Progenitor cell of endocrine pancreas (in vitro differentiated cells): ENCODE results near the gene IFT122. TPM values are rescaled to one million over a fixed set of nuclear protein-coding genes. Genes with fewer than 3 reads are reported as not detected.

Experiments
- DNase-seq: peaks from one replicate; pipeline ENCODE4 v3.0.0; 2021; ENCODE audit warnings: low spot score; ENCODE audit not compliant: unreplicated experiment
- H3K27ac Mint-ChIP-seq: 2 replicates; pipeline ENCODE4 v1.8.0; 2021; ENCODE audit warnings: mild to moderate bottlenecking, moderate library complexity, mixed read lengths
- H3K27me3 Mint-ChIP-seq: 2 replicates; pipeline ENCODE4 v1.8.0; 2021; ENCODE audit warnings: mixed read lengths
- H3K36me3 Mint-ChIP-seq: 2 replicates; pipeline ENCODE4 v1.8.0; 2022; ENCODE audit warnings: mixed read lengths; ENCODE audit not compliant: insufficient read depth
- H3K4me1 Mint-ChIP-seq: 2 replicates; pipeline ENCODE4 v1.8.0; 2021; ENCODE audit warnings: low read depth, mixed read lengths
- H3K4me3 Mint-ChIP-seq: 2 replicates; pipeline ENCODE4 v1.8.0; 2021; ENCODE audit warnings: low read depth, mild to moderate bottlenecking, moderate library complexity, mixed read lengths
- H3K9me3 Mint-ChIP-seq: 2 replicates; pipeline ENCODE4 v1.8.0; 2021; ENCODE audit warnings: low read depth, mixed read lengths
- total RNA-seq: library from RNA; stranded (reverse); gene quantifications from 2 replicates; pipeline ENCODE4 v1.2.1, GENCODE V29; 2021
- TF ChIP-seq, protein P1 (sequence below): fragments of 200-600 bp; sonication (generic); IDR thresholded peaks from one replicate; pipeline ENCODE4 v1.5.0; 2021; ENCODE audit warnings: antibody characterized with exemption, mild to moderate bottlenecking; ENCODE audit not compliant: unreplicated experiment

Gene IFT122
- total RNA-seq, 1 donor from 2014 or later = 75.6 TPM

DNA sequence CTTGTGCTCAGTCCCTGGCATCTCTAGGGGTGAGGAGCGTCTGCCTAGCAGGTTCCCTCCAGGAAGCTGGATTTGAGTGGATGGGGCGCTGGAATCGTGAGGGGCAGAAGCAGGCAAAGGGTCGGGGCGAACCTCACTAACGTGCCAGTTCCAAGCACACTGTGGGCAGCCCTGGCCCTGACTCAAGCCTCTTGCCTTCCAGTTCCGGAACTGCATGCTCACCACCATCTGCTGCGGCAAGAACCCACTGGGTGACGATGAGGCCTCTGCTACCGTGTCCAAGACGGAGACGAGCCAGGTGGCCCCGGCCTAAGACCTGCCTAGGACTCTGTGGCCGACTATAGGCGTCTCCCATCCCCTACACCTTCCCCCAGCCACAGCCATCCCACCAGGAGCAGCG, 93.4 kb downstream of the IFT122 start:
- H3K4me1 Mint-ChIP-seq = peaks cover 20% of the 10 kb centered on the region
- no peak overlapping the region for H3K4me3 Mint-ChIP-seq
- H3K27me3 Mint-ChIP-seq = no peaks in the 10 kb centered on the region
- DNase-seq = no peak
- TF ChIP-seq, protein P1, sequence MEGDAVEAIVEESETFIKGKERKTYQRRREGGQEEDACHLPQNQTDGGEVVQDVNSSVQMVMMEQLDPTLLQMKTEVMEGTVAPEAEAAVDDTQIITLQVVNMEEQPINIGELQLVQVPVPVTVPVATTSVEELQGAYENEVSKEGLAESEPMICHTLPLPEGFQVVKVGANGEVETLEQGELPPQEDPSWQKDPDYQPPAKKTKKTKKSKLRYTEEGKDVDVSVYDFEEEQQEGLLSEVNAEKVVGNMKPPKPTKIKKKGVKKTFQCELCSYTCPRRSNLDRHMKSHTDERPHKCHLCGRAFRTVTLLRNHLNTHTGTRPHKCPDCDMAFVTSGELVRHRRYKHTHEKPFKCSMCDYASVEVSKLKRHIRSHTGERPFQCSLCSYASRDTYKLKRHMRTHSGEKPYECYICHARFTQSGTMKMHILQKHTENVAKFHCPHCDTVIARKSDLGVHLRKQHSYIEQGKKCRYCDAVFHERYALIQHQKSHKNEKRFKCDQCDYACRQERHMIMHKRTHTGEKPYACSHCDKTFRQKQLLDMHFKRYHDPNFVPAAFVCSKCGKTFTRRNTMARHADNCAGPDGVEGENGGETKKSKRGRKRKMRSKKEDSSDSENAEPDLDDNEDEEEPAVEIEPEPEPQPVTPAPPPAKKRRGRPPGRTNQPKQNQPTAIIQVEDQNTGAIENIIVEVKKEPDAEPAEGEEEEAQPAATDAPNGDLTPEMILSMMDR = no peak
- no peak overlapping the region for H3K27ac Mint-ChIP-seq
- no peaks in the 10 kb centered on the region for H3K9me3 Mint-ChIP-seq
- no peaks in the 10 kb centered on the region for H3K36me3 Mint-ChIP-seq

DNA sequence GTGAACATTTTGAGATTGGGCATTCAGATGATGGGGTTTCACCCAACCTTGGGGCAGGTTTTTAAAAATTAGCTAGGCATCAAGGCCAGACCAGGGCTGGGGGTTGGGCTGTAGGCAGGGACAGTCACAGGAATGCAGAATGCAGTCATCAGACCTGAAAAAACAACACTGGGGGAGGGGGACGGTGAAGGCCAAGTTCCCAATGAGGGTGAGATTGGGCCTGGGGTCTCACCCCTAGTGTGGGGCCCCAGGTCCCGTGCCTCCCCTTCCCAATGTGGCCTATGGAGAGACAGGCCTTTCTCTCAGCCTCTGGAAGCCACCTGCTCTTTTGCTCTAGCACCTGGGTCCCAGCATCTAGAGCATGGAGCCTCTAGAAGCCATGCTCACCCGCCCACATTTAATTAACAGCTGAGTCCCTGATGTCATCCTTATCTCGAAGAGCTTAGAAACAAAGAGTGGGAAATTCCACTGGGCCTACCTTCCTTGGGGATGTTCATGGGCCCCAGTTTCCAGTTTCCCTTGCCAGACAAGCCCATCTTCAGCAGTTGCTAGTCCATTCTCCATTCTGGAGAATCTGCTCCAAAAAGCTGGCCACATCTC, 94.5 kb downstream of the IFT122 start:
- Mint-ChIP-seq H3K4me1 (peaks cover 20% of the 10 kb centered on the region), H3K27me3 (no peaks in the 10 kb centered on the region), H3K27ac (peak overlapping the region; percentile 80), H3K36me3 (no peaks in the 10 kb centered on the region), H3K4me3 (no peak overlapping the region), H3K9me3 (no peaks in the 10 kb centered on the region)
- DNase-seq = no peak
- TF ChIP-seq, protein P1 = no peak

DNA sequence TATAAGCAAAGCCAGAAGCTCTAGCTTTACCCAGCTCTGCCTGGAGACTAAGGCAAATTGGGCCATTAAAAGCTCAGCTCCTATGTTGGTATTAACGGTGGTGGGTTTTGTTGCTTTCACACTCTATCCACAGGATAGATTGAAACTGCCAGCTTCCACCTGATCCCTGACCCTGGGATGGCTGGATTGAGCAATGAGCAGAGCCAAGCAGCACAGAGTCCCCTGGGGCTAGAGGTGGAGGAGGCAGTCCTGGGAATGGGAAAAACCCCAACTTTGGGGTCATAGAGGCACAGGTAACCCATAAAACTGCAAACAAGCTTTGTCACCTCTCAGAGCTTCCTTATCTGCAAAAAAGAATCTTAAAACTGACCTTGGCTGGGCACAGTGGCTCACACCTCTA, 95.1 kb downstream of the IFT122 start:
- Mint-ChIP-seq H3K4me1 (peaks cover 17% of the 10 kb centered on the region), H3K36me3 (no peaks in the 10 kb centered on the region), H3K27me3 (no peaks in the 10 kb centered on the region), H3K4me3 (no peak overlapping the region), H3K27ac (no peak overlapping the region), H3K9me3 (no peaks in the 10 kb centered on the region)
- TF ChIP-seq, protein P1 = no peak
- no peak for DNase-seq

DNA sequence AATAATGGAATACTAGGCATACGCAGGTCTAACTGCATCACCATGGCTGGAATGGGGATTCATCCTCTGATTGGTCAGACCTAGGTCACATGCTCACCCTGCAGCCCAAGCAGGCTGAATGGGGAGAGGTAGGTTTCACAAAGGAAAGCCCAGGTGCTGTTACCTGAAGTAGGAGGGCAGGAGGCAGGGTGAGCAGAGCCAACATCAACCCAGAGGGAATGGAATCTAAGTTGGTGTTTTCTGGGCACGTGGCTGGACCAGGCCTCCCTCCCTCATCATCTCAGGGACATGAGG, 96.3 kb downstream of the IFT122 start:
- TF ChIP-seq, protein P1 = no peak
- H3K36me3 Mint-ChIP-seq = no peaks in the 10 kb centered on the region
- H3K27me3 Mint-ChIP-seq = no peaks in the 10 kb centered on the region
- no peak overlapping the region for H3K4me3 Mint-ChIP-seq
- H3K27ac Mint-ChIP-seq = peak overlapping the region; percentile 20
- no peaks in the 10 kb centered on the region for H3K9me3 Mint-ChIP-seq
- peaks cover 11% of the 10 kb centered on the region for H3K4me1 Mint-ChIP-seq
- no peak for DNase-seq

DNA sequence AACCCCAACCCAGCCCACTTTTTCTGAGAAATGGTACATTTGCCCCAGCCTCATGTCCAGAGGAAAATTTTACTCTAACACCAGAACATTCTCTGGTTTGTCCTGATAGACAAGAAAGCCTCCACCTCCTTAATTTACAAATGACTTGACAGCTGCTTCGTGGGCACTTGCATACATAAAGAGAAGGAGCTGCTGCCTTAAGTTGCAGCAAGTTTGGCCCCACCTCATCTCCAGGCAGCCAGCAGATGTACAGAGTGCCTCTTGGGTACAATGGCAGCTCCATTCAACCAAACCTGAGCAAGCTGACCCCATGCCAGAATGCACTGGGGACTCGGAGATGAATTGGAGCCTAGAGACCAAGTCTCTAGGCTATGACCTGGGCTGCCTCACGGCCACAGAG, 96.8 kb downstream of the IFT122 start:
- Mint-ChIP-seq H3K36me3 (no peaks in the 10 kb centered on the region), H3K9me3 (no peaks in the 10 kb centered on the region), H3K27me3 (no peaks in the 10 kb centered on the region), H3K4me1 (peaks cover 11% of the 10 kb centered on the region), H3K4me3 (no peak overlapping the region), H3K27ac (no peak overlapping the region)
- DNase-seq = no peak
- TF ChIP-seq, protein P1 = no peak
